ENCODE measurements around the gene PHF21B.

DNA sequence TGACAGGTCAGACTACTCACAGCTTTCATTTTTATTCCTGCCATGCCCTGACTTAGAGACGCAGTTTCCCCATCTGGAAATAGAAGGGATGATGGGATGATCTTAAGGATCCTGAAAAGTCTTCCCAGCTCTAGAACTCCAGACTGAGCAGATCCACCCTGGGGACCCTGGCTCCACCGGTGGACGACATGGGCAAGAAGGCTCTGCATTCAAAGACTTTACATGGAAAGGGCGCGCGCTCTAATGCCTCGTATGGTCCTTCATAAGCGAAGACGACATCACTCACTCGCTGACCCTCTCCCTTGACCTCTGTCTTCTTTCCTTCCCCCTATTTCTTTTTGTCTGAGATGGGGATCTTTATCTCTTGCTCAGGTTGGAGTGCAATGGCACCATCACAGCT lies 24.4 kb upstream of the PHF21B start:
- TF ChIP-seq, protein P1, sequence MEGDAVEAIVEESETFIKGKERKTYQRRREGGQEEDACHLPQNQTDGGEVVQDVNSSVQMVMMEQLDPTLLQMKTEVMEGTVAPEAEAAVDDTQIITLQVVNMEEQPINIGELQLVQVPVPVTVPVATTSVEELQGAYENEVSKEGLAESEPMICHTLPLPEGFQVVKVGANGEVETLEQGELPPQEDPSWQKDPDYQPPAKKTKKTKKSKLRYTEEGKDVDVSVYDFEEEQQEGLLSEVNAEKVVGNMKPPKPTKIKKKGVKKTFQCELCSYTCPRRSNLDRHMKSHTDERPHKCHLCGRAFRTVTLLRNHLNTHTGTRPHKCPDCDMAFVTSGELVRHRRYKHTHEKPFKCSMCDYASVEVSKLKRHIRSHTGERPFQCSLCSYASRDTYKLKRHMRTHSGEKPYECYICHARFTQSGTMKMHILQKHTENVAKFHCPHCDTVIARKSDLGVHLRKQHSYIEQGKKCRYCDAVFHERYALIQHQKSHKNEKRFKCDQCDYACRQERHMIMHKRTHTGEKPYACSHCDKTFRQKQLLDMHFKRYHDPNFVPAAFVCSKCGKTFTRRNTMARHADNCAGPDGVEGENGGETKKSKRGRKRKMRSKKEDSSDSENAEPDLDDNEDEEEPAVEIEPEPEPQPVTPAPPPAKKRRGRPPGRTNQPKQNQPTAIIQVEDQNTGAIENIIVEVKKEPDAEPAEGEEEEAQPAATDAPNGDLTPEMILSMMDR (conservative IDR thresholded peaks at IDR 0.05 in 1 of 2, IDR thresholded peaks at IDR 0.05 in 1 of 2; ENCODE audit: extremely low read depth in 1 of 2, insufficient read depth in 1 of 2, low read depth in 1 of 2, low read length in 2 of 2): no peak
- no peak for TF ChIP-seq EZH2 (IDR thresholded peaks at IDR 0.05; ENCODE audit: borderline replicate concordance, low read length)
